ENCODE measurements around the gene CSNK2A1. TPM values are rescaled to one million over a fixed set of nuclear protein-coding genes. Genes with fewer than 3 reads are reported as not detected.
"Not testable (repeated sequence)": the region's sequence is repeated elsewhere in the genome, so short reads cannot be mapped to it uniquely, and the experiment has no call there.

The CSNK2A1 gene
- polyA plus RNA-seq, 1 donor, result 120 TPM

DNA sequence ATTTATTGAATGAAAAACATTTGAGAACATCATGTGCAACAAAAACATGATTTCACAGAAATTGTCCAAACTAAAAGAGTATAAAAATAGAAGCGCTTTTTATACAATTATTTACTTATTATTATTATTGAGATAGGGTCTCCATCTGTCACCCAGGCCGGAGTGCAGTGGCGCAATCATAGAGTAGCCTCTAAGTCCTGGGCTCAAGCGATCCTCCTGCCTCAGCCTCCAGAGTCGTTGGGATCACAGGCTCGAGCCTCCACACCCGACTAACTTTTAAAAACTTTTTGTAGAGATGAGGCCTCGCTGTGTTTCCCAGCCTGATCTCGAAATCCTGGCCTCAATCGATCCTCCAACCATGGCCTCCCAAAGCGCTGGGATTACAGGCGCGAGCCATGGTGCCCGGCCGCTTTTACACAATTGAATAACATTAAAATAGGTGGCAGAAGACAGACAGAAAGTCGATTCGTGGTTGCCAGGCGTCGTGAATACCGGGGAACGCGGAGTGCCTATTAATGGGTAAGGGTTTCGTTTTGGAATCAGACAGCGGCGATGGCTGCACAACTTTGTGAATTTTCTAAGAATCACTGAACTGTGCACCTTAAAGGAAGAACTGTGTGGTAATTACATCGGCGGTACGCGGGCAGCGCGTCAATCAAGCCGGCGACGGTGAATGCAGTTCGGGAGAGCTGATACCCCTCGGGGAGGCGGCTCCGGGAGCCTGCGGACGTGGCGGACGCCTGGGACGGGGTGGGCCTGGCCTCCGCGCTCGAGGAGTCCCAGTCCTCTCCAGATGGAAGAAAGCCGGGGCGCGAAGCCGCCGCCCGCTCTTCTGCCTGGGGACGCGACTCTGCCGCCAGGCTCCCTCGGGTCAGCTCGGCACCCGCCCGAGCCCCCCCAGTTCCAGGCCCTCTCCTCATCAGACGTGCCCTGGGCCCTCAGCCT, 82.1 kb downstream of the CSNK2A1 start:
- DNase-seq, result peak in 1 of 2 donors; percentile 26
- H3K9me3 ChIP-seq (ENCODE audit: control insufficient read depth, low read depth, low read length), result no peaks in the 10 kb centered on the region

DNA sequence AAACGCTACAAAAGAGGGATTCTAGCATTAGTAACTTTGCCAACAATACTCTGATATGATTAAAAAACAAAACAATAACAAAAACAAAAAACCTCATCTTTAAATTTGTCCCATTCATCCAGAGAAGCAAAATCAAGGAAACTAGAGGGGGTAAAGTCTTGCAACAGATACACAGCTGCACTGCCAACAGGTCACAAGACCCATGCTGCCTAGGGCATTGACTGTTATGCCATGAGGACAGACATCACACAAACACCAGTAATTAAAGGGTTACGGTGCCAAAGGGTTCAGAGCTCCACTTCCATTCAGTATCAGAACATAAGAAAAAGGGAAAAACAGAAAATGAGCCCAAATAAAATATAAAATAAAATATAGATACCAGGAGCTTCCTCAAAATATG, 82.9 kb downstream of the CSNK2A1 start:
- DNase-seq, result peak; percentile 12 to 34
- Histone ChIP-seq H3K27me3 (ENCODE audit: control insufficient read depth, insufficient read depth, low read length) (no peaks in the 10 kb centered on the region), H3K4me1 (ENCODE audit: control insufficient read depth, insufficient read depth, low read length) (peaks cover 8% of the 10 kb centered on the region), H3K27ac (ENCODE audit: low read length) (no peak overlapping the region), H3K36me3 (ENCODE audit: control insufficient read depth, insufficient read depth, low read length) (no peaks in the 10 kb centered on the region), H3K9me3 (ENCODE audit: control insufficient read depth, low read depth, low read length) (no peaks in the 10 kb centered on the region), H3K4me3 (ENCODE audit: low read length) (no peak overlapping the region)
- WGBS (ENCODE audit: insufficient coverage, low lambda C conversion rate), result 63% methylated on average over 2 of the region's 2 CpGs

More for the DNA sequence above, 82.1 kb downstream of the CSNK2A1 start:
- H3K36me3 ChIP-seq (ENCODE audit: control insufficient read depth, insufficient read depth, low read length), result no peaks in the 10 kb centered on the region
- peaks cover 8% of the 10 kb centered on the region for H3K4me1 ChIP-seq (ENCODE audit: control insufficient read depth, insufficient read depth, low read length)
- no peaks in the 10 kb centered on the region for H3K27me3 ChIP-seq (ENCODE audit: control insufficient read depth, insufficient read depth, low read length)
- peak overlapping the region; percentile 81 for H3K4me3 ChIP-seq (ENCODE audit: low read length)
- H3K27ac ChIP-seq (ENCODE audit: low read length), result peak overlapping the region; percentile 91
- no CpG with 5 or more reads among the region's 60 CpGs for WGBS (ENCODE audit: insufficient coverage, low lambda C conversion rate)

DNA sequence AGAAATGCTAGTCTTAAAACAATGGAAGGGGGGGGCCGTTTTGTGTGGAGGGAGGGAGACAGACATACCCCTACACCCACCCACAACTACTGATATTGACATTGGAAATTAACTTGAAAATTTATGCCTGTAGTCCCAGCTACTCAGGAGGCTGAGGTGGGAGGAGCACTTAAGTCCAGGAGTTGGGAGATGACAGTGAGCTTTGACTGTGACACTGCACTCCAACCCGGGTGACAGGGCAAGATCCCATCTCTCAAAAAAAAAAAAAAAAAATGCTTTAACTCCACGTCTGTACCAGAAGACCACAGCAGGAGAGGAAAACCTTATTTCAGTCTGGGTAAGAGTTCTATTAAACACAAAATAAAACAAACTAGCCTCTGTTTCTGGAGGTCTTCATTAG, 83.4 kb downstream of the CSNK2A1 start:
- Histone ChIP-seq H3K27me3 (ENCODE audit: control insufficient read depth, insufficient read depth, low read length) (no peaks in the 10 kb centered on the region), H3K36me3 (ENCODE audit: control insufficient read depth, insufficient read depth, low read length) (no peaks in the 10 kb centered on the region), H3K4me1 (ENCODE audit: control insufficient read depth, insufficient read depth, low read length) (peaks cover 8% of the 10 kb centered on the region), H3K27ac (ENCODE audit: low read length) (no peak overlapping the region), H3K9me3 (ENCODE audit: control insufficient read depth, low read depth, low read length) (no peaks in the 10 kb centered on the region), H3K4me3 (ENCODE audit: low read length) (no peak overlapping the region)
- no CpG with 5 or more reads among the region's 3 CpGs for WGBS (ENCODE audit: insufficient coverage, low lambda C conversion rate)
- no peak for DNase-seq

DNA sequence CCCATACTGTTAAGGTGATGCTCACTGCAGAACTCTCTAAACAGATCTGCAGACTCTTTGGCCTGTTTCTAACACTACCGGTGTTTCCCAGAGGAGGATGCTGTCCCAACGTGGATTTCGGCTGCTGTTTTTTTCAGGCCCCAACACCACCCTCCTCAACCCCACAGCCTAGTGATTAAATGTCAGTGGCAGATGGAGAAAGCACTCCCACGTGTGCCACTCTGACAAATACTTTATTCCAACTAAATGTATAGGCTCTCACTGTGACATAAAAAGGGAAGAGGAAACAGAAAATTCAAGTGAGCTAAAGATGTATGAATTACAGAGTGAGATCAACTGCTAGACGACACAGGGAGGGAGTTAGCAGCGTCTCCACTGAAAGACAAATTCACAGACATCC, 84.8 kb downstream of the CSNK2A1 start:
- WGBS (ENCODE audit: insufficient coverage, low lambda C conversion rate), result no CpG with 5 or more reads among the region's 6 CpGs

DNA sequence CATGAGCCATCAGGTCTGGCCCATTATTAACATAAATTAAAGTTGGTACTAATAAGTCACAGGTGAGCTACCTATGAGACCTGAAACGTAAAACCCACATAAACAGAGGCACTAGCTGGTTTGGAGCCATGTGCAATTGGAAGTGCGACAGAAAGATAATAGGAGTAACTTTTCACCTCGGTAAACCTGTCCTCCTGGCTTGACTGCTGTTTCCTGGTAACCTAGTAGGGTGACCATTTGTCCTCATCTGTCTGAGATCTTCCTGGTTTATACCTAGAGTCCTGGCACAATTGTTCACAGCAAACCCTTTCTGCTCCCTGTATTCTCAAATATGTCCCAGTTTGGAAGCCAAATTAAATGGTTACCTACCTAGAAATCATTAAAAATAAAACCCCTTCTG, 88.6 kb downstream of the CSNK2A1 start:
- WGBS (ENCODE audit: insufficient coverage, low lambda C conversion rate), result no CpG with 5 or more reads among the region's 3 CpGs

More for the DNA sequence above, 84.8 kb downstream of the CSNK2A1 start:
- Histone ChIP-seq H3K27ac (ENCODE audit: low read length) (no peak overlapping the region), H3K36me3 (ENCODE audit: control insufficient read depth, insufficient read depth, low read length) (no peaks in the 10 kb centered on the region), H3K9me3 (ENCODE audit: control insufficient read depth, low read depth, low read length) (no peaks in the 10 kb centered on the region), H3K27me3 (ENCODE audit: control insufficient read depth, insufficient read depth, low read length) (no peaks in the 10 kb centered on the region), H3K4me3 (ENCODE audit: low read length) (no peak overlapping the region), H3K4me1 (ENCODE audit: control insufficient read depth, insufficient read depth, low read length) (peaks cover 8% of the 10 kb centered on the region)
- no peak for DNase-seq

DNA sequence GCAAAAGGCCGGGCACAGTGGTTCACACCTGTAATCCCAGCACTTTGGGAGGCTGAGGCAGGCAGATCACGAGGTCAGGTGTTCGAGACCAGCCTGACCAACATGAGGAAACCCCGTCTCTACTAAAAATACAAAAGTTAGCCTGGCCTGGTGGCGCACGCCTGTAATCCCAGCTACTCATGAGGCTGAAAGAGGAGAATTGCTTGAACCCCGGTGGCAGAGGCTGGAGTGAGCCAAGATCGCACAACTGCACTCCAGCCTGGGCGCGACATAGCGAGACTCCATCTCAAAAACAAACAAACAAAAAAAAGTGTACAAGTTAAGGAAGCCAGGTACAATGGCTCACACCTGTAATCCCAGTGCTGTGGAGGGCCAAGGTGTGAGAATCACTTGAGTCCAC, 91.6 kb downstream of the CSNK2A1 start:
- H3K4me1 ChIP-seq (ENCODE audit: control insufficient read depth, insufficient read depth, low read length); H3K27me3 ChIP-seq (ENCODE audit: control insufficient read depth, insufficient read depth, low read length); H3K9me3 ChIP-seq (ENCODE audit: control insufficient read depth, low read depth, low read length); DNase-seq; H3K36me3 ChIP-seq (ENCODE audit: control insufficient read depth, insufficient read depth, low read length); H3K27ac ChIP-seq (ENCODE audit: low read length); H3K4me3 ChIP-seq (ENCODE audit: low read length): not testable (repeated sequence)
- 96% methylated on average over 5 of the region's 11 CpGs for WGBS (ENCODE audit: insufficient coverage, low lambda C conversion rate)

More for the DNA sequence above, 88.6 kb downstream of the CSNK2A1 start:
- Histone ChIP-seq H3K27ac (ENCODE audit: low read length) (no peak overlapping the region), H3K4me1 (ENCODE audit: control insufficient read depth, insufficient read depth, low read length) (no peaks in the 10 kb centered on the region), H3K27me3 (ENCODE audit: control insufficient read depth, insufficient read depth, low read length) (no peaks in the 10 kb centered on the region), H3K9me3 (ENCODE audit: control insufficient read depth, low read depth, low read length) (no peaks in the 10 kb centered on the region), H3K36me3 (ENCODE audit: control insufficient read depth, insufficient read depth, low read length) (peaks cover 4% of the 10 kb centered on the region), H3K4me3 (ENCODE audit: low read length) (no peak overlapping the region)
- no peak for DNase-seq

DNA sequence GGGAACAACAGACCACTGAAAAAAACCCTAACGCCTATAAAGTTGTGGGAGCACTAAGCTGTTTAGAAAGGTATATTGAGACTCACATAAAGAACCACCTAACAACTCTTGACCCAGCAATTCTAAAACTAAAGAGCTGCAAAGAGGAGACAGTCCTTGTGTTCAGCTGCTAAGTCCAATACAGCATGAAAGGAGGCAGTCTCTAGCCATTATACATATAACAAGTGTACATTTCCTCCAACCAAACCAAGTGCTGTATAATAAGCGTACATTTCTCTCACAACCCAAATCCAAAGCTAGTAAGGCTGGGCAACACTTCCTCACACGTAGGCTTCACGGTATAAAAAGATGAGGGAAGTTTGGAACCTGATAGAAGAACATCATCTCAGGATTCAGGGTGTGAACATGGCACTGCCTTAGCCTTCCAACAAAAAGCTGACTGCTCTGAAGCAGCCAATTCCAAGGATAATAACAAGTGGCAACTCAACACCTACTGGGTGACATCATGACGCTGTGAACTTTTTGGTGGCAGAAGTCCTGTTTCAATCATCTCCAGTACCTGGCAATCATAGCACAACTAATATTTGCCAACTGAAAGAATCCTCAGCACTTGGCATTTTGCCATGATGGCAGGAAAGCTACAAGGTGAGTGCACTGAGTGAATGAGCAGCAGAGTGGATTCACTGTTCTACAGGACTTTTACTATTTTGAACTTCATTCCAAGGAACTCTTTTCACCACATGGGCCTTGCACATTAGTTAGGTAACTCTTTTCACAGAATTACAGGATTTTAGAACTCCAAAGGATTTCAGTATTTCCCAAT, 97.9 kb downstream of the CSNK2A1 start:
- DNase-seq, result no peak
- H3K27ac ChIP-seq (ENCODE audit: low read length), result no peak overlapping the region
- 100% methylated on average over 1 of the region's 5 CpGs for WGBS (ENCODE audit: insufficient coverage, low lambda C conversion rate)
- H3K36me3 ChIP-seq (ENCODE audit: control insufficient read depth, insufficient read depth, low read length), result peaks cover 42% of the 10 kb centered on the region
- no peaks in the 10 kb centered on the region for H3K9me3 ChIP-seq (ENCODE audit: control insufficient read depth, low read depth, low read length)
- no peak overlapping the region for H3K4me3 ChIP-seq (ENCODE audit: low read length)
- H3K27me3 ChIP-seq (ENCODE audit: control insufficient read depth, insufficient read depth, low read length), result no peaks in the 10 kb centered on the region
- no peaks in the 10 kb centered on the region for H3K4me1 ChIP-seq (ENCODE audit: control insufficient read depth, insufficient read depth, low read length)

DNA sequence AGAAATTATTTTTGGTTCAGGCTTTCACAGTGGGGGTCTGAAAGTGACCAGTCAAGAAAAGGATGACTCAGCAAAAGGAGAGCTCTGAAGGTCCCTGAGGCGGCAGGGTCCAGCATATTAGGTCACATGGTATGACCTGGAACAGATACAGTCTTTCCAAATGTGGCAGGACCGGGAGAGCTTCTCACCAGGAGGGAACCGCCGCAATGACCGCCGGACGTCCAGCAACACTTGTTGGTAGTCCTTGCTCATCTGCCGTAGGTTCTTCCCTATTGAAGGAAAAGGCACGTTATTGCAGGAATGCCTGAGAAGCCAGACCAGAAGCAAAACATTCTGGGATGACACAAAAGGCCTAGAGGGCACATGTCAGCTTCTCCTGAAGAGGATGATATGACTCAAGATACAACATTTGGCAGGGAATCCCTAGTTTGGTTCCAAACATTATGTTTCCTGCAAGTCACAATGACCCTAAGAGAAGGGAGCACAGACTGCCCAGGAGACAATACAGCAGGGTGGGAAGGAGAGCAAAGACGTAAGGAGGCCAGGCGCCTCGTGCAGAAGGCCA, 98.6 kb downstream of the CSNK2A1 start:
- DNase-seq, result no peak
- peaks cover 50% of the 10 kb centered on the region for H3K36me3 ChIP-seq (ENCODE audit: control insufficient read depth, insufficient read depth, low read length)

DNA sequence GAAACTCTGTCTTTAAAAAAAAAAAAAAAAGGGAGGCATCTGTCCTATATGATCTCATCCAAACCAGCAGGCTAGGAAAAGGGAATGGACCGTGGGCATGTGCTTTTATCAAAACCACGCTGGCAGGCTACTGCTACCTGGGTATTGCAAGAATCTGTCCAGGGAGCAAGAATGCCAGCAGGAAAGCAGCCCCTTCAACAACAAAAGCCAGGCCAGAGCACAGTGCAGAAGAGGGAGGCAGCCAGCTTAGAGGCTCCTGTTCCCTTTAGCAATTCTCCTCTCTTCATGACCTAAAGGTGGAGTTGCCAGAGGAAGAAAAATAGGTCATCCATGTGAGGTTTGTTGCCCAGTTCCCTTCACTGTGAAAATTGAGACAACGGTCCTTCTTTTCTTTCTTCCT, 99.5 kb downstream of the CSNK2A1 start:
- Histone ChIP-seq H3K4me1 (ENCODE audit: control insufficient read depth, insufficient read depth, low read length) (no peaks in the 10 kb centered on the region), H3K27ac (ENCODE audit: low read length) (no peak overlapping the region), H3K9me3 (ENCODE audit: control insufficient read depth, low read depth, low read length) (no peaks in the 10 kb centered on the region), H3K36me3 (ENCODE audit: control insufficient read depth, insufficient read depth, low read length) (peaks cover 59% of the 10 kb centered on the region), H3K27me3 (ENCODE audit: control insufficient read depth, insufficient read depth, low read length) (no peaks in the 10 kb centered on the region), H3K4me3 (ENCODE audit: low read length) (no peak overlapping the region)
- no CpG with 5 or more reads among the region's 3 CpGs for WGBS (ENCODE audit: insufficient coverage, low lambda C conversion rate)
- no peak for DNase-seq

More for the DNA sequence above, 98.6 kb downstream of the CSNK2A1 start:
- Histone ChIP-seq H3K27me3 (ENCODE audit: control insufficient read depth, insufficient read depth, low read length) (no peaks in the 10 kb centered on the region), H3K27ac (ENCODE audit: low read length) (no peak overlapping the region), H3K9me3 (ENCODE audit: control insufficient read depth, low read depth, low read length) (no peaks in the 10 kb centered on the region), H3K4me3 (ENCODE audit: low read length) (no peak overlapping the region), H3K4me1 (ENCODE audit: control insufficient read depth, insufficient read depth, low read length) (no peaks in the 10 kb centered on the region)
- WGBS (ENCODE audit: insufficient coverage, low lambda C conversion rate), result no CpG with 5 or more reads among the region's 12 CpGs

DNA sequence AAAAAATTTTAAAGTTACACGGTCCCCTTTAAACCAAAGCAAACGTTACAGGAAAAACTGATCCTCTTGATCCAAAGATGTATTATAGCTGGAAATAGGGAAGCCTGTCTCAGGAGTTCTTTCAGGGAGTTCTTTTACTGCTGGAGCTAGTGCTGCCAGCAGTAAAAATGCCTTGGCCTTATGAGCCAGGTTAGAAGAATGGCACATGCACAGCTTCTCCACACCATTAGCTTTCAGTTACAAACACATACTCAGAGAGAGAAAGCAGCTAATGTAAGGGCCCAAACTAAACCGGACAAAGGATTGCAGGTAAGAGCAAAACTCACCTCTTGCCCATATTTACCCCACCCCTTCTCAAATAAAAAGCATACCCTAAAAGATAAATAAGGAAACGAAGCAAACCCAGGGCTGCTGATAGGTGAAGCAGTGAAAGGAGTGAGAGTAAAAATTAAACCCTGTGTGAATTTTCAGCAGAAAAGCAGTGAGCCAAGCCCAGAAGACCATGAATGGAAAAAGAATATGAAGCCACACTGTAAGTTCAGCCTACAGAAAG, 100.3 kb downstream of the CSNK2A1 start:
- peaks cover 67% of the 10 kb centered on the region for H3K36me3 ChIP-seq (ENCODE audit: control insufficient read depth, insufficient read depth, low read length)
- 81% methylated on average over 3 of the region's 4 CpGs for WGBS (ENCODE audit: insufficient coverage, low lambda C conversion rate)
- no peak overlapping the region for H3K4me3 ChIP-seq (ENCODE audit: low read length)
- no peaks in the 10 kb centered on the region for H3K9me3 ChIP-seq (ENCODE audit: control insufficient read depth, low read depth, low read length)
- DNase-seq, result no peak
- no peaks in the 10 kb centered on the region for H3K27me3 ChIP-seq (ENCODE audit: control insufficient read depth, insufficient read depth, low read length)
- H3K4me1 ChIP-seq (ENCODE audit: control insufficient read depth, insufficient read depth, low read length), result no peaks in the 10 kb centered on the region
- no peak overlapping the region for H3K27ac ChIP-seq (ENCODE audit: low read length)

Data from large intestine (tissue), 3 donors.